ENCODE measurements around the gene ARHGEF2.

- TF ChIP-seq ELF1 (IDR thresholded peaks at IDR 0.05; ENCODE audit: borderline replicate concordance, low read depth), result no peak
- TF ChIP-seq POLR2A (IDR thresholded peaks at IDR 0.05; ENCODE audit: borderline replicate concordance, extremely low read depth, insufficient read depth, insufficient read length), result no peak
- no peak for TF ChIP-seq CTCF (IDR thresholded peaks at IDR 0.05 in 2 of 3, conservative IDR thresholded peaks at IDR 0.05 in 1 of 3; ENCODE audit: borderline replicate concordance in 1 of 3, insufficient read depth in 1 of 3, low read depth in 2 of 3, low read length in 2 of 3)
These were observed 30.6 kb downstream of the ARHGEF2 start for GRCh38 chr1:155947741-155948140.
